K562 (cell line): Measurements from ENCODE around the gene RTF2. TPM values are rescaled to one million over a fixed set of nuclear protein-coding genes. Genes with fewer than 3 reads are reported as not detected.

ENCODE experiments used
- ARID4B ChIP-seq: sonication (generic); formaldehyde crosslinking; IDR thresholded peaks from 2 replicates; pipeline ENCODE4 v1.8.0; 2022; ENCODE audit warnings: mild to moderate bottlenecking, missing genetic modification reagents
- CREB5 ChIP-seq: fragments of 250-450 bp; sonication (Bioruptor Pico); IDR thresholded peaks from 2 replicates; pipeline ENCODE4 v1.5.0; 2020; ENCODE audit warnings: mild to moderate bottlenecking
- MXI1 ChIP-seq: IDR thresholded peaks from 2 replicates; pipeline ENCODE4 v1.6.1; 2011; ENCODE audit warnings: low read depth, mild to moderate bottlenecking, improper control_type of control experiment, low read length
- NBN ChIP-seq: fragments of 450-650 bp; IDR thresholded peaks from 2 replicates; pipeline ENCODE4 v1.6.1; 2016; ENCODE audit warnings: low read depth, mild to moderate bottlenecking
- NR4A1 ChIP-seq, 2 experiments: fragments of 250-450 bp in 1 of 2; fragments of 450-650 bp in 1 of 2; sonication (Bioruptor Pico) in 1 of 2; IDR thresholded peaks; 2 replicates each; pipeline versions ENCODE4 v1.4.0 to v1.6.1; 2016 to 2020; ENCODE audit warnings: mild to moderate bottlenecking in 2 of 2, missing compliant biosample characterization in 1 of 2, missing genetic modification characterization in 1 of 2, moderate library complexity in 1 of 2
- REST ChIP-seq, 2 experiments: fragments of 450-650 bp; formaldehyde crosslinking in 1 of 2; IDR thresholded peaks; 2 replicates each; pipeline versions ENCODE4 v1.4.0 to v1.6.1; 2014 to 2020; ENCODE audit warnings: mild to moderate bottlenecking in 2 of 2, borderline replicate concordance in 1 of 2, low read depth in 1 of 2
- SOX6 ChIP-seq: fragments of 450-650 bp; IDR thresholded peaks from 2 replicates; pipeline ENCODE4 v1.6.1; 2014; ENCODE audit warnings: mild to moderate bottlenecking
- TARDBP ChIP-seq: fragments of 450-650 bp; IDR thresholded peaks from 2 replicates; pipeline ENCODE4 v1.6.1; 2016
- ZC3H8 ChIP-seq: fragments of 450-650 bp; IDR thresholded peaks from 2 replicates; pipeline ENCODE4 v1.6.1; 2017
- ZFPM2 ChIP-seq: fragments of 250-450 bp; sonication (Bioruptor Pico); IDR thresholded peaks from 2 replicates; pipeline ENCODE4 v1.5.1; 2022; ENCODE audit warnings: mild to moderate bottlenecking
- ZNF507 ChIP-seq: conservative IDR thresholded peaks from 2 replicates; pipeline ENCODE4 v1.6.1; 2017; ENCODE audit warnings: missing genetic modification characterization, missing compliant biosample characterization
- ZNF79 ChIP-seq: fragments of 250-450 bp; sonication (Bioruptor Pico); IDR thresholded peaks from 2 replicates; pipeline ENCODE4 v1.4.0; 2020; ENCODE audit warnings: low read depth, mild to moderate bottlenecking, moderate library complexity
- polyA plus RNA-seq, 8 experiments: library from polyadenylated mRNA; depleted of rRNA in 4 of 8; stranded (reverse) in 5 of 8; unstranded in 3 of 8; fragments of >200 nt; fragmentation: Nextera tagmentation in 2 of 8; fragmentation: Illumina TruSeq in 1 of 8; extraction: Ambion mirVana in 2 of 8; extraction: Trizol in 1 of 8; gene quantifications; 2 replicates each; pipeline versions ENCODE4 v1.2.1 to v1.2.3, GENCODE V29; 2011 to 2014; ENCODE audit warnings: inconsistent platforms in 1 of 8, missing spikeins in 1 of 8
- total RNA-seq, 7 experiments: library from RNA; depleted of rRNA in 6 of 7; stranded (reverse); fragments of >200 nt in 6 of 7; fragmentation: Illumina TruSeq in 2 of 7; extraction: Trizol in 2 of 7; gene quantifications; 2 replicates each; pipeline versions ENCODE4 v1.2.1 to v1.2.3, GENCODE V29; 2011 to 2021; ENCODE audit warnings: low replicate concordance in 1 of 7
- TF ChIP-seq, protein P1 (sequence below): fragments of 250-450 bp; sonication (Bioruptor Pico); IDR thresholded peaks from 2 replicates; pipeline ENCODE4 v1.8.0; 2021; ENCODE audit warnings: moderate library complexity, mild to moderate bottlenecking, inconsistent platforms

Gene RTF2
- total and polyA plus RNA-seq, 9 of the 15 experiments (the other 6 are each of a cell fraction or from before 2014, with no cell fraction given), result 67.0 to 177 (median 84.9) TPM

DNA sequence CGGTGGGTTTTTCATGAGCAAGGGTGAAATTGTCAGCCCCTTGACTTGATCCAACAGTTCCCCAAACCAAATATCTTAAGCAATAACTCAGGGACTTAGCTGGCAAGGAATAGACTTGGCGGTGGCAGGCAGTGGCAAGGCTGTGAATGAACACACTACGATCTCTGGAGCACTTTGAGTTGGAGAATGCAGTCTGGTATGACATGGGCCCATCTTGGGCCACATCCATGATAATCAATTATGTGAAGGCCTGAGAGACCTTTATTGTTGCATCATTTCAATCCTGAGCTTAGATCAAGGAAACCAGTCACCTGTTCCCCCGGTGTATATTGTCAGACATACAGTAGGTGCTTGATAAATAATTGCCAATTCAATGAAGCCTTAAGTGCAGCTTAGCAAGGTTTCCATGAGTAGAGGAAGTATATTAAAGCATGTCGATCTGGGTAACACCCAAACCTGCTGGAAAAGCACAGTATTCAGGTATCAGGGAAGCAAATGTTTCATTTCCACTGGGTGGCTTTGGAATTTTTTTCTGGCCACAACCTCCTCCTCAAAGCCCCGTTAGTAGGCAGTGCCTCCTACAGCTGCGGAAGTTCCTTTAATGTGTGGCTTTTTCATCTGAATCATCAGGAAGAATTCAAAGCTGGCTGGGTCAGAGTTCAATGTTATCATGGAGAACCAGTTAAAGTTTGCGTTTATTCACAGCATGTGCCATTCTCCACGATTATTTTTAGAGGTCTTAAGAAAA is 46.2 kb upstream of the RTF2 start (continued):
- TF ChIP-seq ZC3H8 (no peak), REST (IDR thresholded peaks at IDR 0.05; ENCODE audit: borderline replicate concordance) (no peak; the same call in 1 of the 2 replicates), REST (CRISPR knock-in tag; IDR thresholded peaks at IDR 0.05; ENCODE audit: low read depth) (no peak), NBN (no peak), ZFPM2 (CRISPR knock-in tag) (no peak), SOX6 (no peak), NR4A1 (CRISPR knock-in tag; IDR thresholded peaks at IDR 0.05) (no peak), NR4A1 (tag; IDR thresholded peaks at IDR 0.05) (no peak), MXI1 (no peak), TARDBP (no peak), ZNF507 (no peak), CREB5 (CRISPR knock-in tag) (no peak), ARID4B (no peak), ZNF79 (no peak)
- TF ChIP-seq, protein P1, sequence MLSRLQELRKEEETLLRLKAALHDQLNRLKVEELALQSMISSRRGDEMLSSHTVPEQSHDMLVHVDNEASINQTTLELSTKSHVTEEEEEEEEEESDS, result no peak
